Skin of body (tissue), 2 donors: ENCODE measurements around the gene TBC1D9. TPM values are rescaled to one million over a fixed set of nuclear protein-coding genes. Genes with fewer than 3 reads are reported as not detected.

ENCODE experiments used
- small RNA-seq: library from RNA; depleted of rRNA; stranded (forward); fragments of <200 nt; gene quantifications from one replicate; pipeline ENCODE3, GENCODE V24; 2014; ENCODE audit warnings: low replicate concordance
- total RNA-seq: library from RNA; depleted of rRNA; stranded (reverse); fragments of >200 nt; gene quantifications from one replicate; pipeline ENCODE4 v1.2.3, GENCODE V29; 2014

TBC1D9 gene
- total RNA-seq, 1 donor from 2014 or later, result 30.2 TPM

Small RNA genes lying within 50 kb of the gene (small RNA-seq; reads per million reads assigned to genes)
- gene AC108019.1, result not detected
- not detected for gene RF00019
- not detected for gene RN7SL152P
- not detected for gene RNY1P14

Other genes starting within 250 kb of the TBC1D9 start
- 27.5 TPM for gene ELMOD2, start 232.2 kb downstream of the TBC1D9 start, total RNA-seq
- 1.7 TPM for gene UCP1, start 187.4 kb downstream of the TBC1D9 start, total RNA-seq